Mucosa of gallbladder (tissue), 1 donor: ENCODE measurements around the gene MTFMT. TPM values are rescaled to one million over a fixed set of nuclear protein-coding genes. Genes with fewer than 3 reads are reported as not detected.
"Not testable (repeated sequence)": the region's sequence is repeated elsewhere in the genome, so short reads cannot be mapped to it uniquely, and the experiment has no call there.

Experiments used
- DNase-seq: peaks from one replicate; pipeline ENCODE4 v3.0.0-alpha.2; 2020; ENCODE audit warnings: low spot score
- total RNA-seq: library from RNA; stranded (reverse); gene quantifications from one replicate; pipeline ENCODE4 v1.2.1, GENCODE V29; 2021
- donor health status: DM: no; HTN: no; CAD: no.

Gene MTFMT
- total RNA-seq, 1 donor from 2014 or later: 13.2 TPM

DNA sequence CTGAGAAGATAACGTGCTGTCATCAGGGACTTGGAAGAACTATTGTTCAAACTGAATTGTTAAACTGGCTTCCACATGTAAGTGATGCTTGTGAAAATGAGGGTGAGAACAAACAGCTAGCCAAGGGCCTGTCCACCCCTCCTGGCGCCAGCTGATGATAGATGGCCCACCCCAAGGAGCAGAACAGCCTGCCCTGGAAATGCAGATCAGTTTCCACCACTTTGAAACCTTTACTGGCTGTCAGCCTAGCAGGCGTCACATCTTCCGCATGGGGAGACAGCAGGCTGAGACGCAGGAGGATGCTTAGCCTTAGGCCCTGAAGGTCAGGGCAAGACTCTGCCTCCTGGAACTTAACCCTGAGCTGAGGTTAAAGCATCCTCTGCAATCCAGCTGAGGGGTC, 9.4 kb upstream of the MTFMT start:
- DNase-seq: no peak

DNA sequence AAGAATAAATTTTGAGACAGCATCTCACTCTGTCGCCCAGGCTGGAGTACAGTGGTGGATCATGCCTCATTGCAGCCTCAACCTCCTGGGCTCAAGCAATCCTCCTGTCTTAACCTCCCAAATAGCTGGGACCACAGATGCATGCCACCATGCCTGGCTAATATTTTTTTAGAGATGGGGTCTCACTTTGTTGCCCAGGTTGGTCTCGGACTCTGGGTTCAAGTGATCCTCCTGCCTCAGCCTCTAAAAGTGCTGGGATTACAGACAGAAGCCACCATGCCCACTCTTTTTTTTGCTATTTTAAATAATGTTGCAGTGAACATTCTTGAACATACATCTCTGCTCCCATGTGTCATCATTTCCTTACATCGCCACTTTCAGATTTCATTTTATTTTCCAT, 9.0 kb upstream of the MTFMT start:
- no peak for DNase-seq

DNA sequence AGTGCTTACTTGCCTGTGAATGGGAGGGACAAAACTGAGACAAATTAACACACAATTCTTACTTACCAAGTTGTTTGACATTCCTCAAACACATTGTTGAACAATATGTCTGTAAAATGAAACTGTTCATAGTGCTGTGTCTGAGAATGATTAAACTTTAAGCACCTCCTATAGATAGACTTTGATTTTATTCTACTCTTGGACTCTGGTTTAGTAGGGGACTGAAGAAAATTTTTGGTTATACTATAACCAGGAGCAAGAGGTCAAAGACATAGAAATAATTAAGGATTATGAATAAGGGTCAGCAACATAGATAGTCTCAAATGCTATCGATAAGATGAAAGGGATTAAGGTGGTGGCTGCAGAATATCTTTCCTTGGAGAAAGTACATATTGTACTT, 7.9 kb upstream of the MTFMT start:
- DNase-seq: no peak

- DNase-seq: no peak
These were observed 5.3 kb upstream of the MTFMT start for GRCh38 chr15:65034719-65035118.

DNA sequence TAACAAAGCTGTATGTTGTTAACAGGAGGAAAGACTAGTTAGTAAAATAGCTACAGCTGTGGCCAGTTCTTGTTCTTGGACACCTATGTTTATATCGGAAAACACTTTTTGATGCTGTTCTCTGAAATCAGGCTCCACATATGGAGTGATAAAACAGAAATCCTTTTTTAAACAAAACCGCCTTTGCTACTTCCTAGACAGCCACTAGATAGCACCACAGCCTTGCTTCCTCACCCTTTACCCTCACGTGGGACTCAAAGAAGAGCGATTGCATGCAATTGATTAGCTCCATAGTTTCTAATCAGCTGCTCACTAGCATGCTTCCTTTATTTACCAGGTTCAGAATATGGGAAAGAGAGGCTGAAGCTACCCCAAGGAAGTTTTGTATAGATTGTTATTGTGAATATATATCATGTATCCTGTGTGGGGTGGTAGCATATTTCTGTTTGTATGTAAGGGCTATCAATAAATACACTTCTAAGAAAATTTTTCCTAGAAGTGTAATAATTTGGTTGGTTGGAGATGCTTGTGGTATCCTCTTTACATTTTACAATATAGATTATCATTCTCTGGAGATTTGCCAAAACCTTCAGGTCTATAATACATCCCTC, 4.3 kb upstream of the MTFMT start:
- DNase-seq: peak; percentile 42

GRCh38 chr15:65032801-65033537, 3.5 kb upstream of the MTFMT start:
- peak; percentile 38 for DNase-seq

- no peak for DNase-seq
These were observed 333 bp upstream of the MTFMT start for GRCh38 chr15:65029736-65030208.

- no peak for DNase-seq
These were observed 1.1 kb downstream of the MTFMT start for GRCh38 chr15:65028338-65028737.

DNA sequence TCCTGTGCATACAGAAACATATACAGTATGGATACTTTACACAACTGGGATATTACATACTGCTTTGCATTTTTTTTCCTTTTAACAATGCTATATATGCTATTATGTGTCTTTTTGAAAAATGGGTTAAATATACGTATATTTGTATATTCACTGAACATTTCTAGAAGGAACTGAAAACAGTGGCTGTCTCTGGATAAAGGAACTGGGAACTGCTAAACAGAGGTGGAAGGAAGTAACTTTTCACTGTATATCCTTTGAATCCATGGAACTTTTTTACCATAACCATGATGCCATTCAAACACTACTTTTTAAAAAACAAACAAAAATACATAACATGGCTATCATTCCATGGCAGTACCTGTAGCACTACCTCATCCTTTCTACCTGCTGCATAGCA, 1.8 kb downstream of the MTFMT start:
- no peak for DNase-seq

GRCh38 chr15:65026756-65027155, 2.7 kb downstream of the MTFMT start:
- DNase-seq: no peak

GRCh38 chr15:65021488-65021887, 8.0 kb downstream of the MTFMT start:
- DNase-seq: no peak

- no peak for DNase-seq
These were observed 9.0 kb downstream of the MTFMT start for GRCh38 chr15:65020419-65020818.

DNA sequence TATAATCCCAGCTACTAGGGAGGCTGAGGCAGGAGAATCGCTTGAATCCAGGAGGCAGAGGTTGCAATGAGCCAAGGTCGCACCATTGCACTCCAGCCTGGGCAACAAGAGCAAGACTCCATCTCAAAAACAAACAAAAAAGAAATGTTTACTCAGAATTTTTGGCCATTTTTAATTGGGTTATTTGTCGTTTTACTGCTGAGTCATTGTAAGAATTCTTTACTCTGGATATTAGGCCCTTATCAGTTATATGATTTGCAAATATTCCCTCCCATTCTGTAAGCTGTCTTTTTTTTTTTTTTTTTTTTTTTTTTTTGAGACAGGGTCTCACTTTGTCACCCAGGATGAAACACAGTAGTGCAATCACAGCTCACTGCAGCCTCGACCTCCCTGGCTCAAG, 18.2 kb downstream of the MTFMT start:
- DNase-seq: not testable (repeated sequence)

- DNase-seq: no peak
These were observed 20.5 kb downstream of the MTFMT start for GRCh38 chr15:65008983-65009382.

GRCh38 chr15:65006876-65007275, 22.6 kb downstream of the MTFMT start:
- no peak for DNase-seq

GRCh38 chr15:65004993-65005392, 24.4 kb downstream of the MTFMT start:
- no peak for DNase-seq

DNA sequence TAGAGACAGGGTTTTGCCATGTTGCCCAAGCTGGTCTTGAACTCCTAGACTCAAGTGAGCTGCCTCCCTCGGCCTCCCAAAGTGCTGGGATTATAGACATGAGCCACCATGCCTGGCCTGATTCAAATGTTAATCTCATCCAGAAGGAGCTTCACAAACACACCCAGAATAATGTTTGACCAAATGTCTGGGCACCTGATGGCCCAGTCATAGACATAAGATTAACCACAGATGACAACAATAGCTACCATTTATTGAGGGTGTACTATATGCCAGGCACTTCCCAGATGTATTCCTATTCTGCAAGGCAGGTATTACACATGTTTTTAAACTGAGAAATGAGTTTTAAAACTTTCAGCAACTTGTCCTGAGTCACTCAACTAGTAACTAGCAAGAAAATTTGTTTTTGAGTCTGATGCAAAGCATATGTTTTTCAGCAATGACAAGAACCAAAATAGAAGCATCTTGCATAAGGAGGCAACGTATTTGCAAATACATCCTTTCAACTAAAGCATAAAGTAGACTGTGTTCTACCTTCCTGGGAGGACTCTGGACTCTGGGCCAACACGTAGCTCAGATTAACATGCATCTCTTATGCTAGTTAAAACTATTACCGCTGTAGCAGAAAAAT, 31.6 kb downstream of the MTFMT start:
- no peak for DNase-seq

DNA sequence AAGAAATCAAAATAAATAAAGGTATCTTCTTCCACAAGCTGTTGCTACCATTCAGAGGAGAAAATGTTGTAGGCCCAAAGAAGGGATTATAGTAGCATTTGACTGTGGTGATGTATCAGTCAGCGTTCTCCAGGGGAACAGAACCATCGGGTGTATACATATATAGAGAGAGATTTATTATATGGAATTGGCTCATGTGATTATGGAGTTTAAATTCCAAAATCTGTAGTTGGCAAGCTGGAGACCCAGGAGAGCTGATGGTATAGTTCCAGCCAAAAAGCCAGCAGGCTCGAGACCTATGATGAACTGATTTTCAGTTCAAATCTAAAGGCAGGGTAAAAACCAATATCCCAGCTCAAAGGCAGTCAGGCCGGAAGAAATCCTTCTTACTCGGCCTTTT, 32.4 kb downstream of the MTFMT start:
- DNase-seq: no peak

DNA sequence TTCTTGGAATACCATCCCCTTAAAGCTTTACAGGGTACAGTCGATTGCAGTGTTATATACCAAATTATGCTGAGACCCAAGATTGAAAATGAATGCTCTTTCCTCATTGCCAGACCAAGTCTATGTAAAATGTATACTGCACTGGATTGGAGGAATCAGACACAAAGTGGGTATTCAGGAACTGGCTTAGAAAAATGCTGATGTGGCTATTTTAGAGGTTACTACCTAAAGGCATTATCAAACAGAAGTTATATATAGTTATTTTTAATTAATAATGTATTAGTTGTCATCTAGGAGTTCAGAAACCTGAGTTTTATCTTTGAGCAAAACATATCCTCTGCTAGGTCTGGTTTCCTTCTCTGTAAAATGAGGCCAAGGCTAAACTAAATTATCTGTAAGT, 36.1 kb downstream of the MTFMT start:
- no peak for DNase-seq

DNA sequence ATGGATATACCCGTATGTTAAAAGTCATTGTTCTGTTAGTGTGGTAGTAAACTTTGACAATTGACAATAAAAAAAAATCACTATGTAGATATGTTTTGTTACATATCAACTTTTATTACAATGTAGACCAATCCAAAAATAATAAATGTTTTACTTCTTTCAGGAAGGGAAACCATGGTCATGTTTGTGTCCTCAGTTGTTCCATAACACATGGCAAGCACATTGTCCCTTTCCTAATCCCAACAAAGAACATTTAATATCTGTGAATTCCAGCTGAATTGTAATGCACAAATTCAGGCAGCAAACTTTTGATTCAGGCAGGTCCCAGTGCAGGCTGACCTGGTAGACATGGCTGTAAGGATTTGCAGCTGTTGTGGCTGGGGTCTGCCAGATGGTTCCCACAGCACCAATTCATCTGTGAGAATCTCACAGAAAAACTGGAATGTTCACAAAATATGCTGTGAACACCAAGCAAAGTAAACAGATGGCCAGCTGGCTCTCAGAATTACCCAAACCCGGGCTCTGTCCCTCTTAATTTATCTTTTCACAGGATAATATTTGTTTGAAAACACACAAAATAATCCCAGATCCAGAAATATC, 37.8 kb downstream of the MTFMT start:
- DNase-seq: no peak

- DNase-seq: no peak
These were observed 39.3 kb downstream of the MTFMT start for GRCh38 chr15:64990168-64990470.

GRCh38 chr15:64989416-64990167, 39.8 kb downstream of the MTFMT start, which contains the start of gene SPG21:
Gene SPG21, minus strand, starts transcription at chr15:64989914. Its CDS starts 6,345 bp downstream, at chr15:64983569.
- DNase-seq: peak; percentile 93
